ENCODE data around the gene GTF2IRD1.

The GTF2IRD1 gene

DNA sequence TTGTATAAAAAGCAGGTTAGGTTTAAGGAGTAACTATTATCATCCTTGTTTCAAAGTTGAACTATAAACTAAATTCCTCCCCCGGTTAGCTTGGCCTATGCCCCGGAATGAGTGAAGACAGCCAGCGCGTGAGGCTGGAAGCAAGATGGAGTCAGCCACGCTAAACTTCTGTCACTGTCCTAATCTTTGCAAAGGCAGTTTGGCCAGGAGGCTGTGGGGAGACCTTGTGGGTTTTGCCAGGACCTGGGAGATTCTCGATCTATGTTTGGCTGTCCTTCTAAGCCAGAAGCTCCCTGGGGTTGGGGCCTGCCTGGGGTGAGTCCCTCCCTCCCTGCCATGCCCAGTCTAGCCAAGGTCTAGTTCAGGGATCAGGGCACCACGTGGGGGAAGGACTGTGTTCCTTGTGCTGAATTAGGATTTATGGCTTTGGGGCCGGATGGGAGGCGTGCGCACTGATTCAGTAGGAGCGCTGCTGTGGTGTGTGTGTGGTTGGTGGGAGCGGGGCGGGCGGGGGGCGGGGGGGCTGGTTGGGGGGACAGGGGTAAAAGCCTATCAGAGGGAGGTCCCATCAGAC is 871 bp upstream of the GTF2IRD1 start:
- peak overlapping the region; percentile 83 for H3K4me3 ChIP-seq (ENCODE audit: low read length)
- DNase-seq (ENCODE audit: low read depth), result peak; percentile 51
- TF ChIP-seq, protein P1, sequence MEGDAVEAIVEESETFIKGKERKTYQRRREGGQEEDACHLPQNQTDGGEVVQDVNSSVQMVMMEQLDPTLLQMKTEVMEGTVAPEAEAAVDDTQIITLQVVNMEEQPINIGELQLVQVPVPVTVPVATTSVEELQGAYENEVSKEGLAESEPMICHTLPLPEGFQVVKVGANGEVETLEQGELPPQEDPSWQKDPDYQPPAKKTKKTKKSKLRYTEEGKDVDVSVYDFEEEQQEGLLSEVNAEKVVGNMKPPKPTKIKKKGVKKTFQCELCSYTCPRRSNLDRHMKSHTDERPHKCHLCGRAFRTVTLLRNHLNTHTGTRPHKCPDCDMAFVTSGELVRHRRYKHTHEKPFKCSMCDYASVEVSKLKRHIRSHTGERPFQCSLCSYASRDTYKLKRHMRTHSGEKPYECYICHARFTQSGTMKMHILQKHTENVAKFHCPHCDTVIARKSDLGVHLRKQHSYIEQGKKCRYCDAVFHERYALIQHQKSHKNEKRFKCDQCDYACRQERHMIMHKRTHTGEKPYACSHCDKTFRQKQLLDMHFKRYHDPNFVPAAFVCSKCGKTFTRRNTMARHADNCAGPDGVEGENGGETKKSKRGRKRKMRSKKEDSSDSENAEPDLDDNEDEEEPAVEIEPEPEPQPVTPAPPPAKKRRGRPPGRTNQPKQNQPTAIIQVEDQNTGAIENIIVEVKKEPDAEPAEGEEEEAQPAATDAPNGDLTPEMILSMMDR (conservative IDR thresholded peaks at IDR 0.05; ENCODE audit: low read depth, low read length), result no peak

GRCh38 chr7:74454021-74454924 is 567 bp downstream of the GTF2IRD1 start:
- H3K4me3 ChIP-seq (ENCODE audit: low read length), result peak overlapping the region; percentile 83
- DNase-seq (ENCODE audit: low read depth), result no peak

DNA sequence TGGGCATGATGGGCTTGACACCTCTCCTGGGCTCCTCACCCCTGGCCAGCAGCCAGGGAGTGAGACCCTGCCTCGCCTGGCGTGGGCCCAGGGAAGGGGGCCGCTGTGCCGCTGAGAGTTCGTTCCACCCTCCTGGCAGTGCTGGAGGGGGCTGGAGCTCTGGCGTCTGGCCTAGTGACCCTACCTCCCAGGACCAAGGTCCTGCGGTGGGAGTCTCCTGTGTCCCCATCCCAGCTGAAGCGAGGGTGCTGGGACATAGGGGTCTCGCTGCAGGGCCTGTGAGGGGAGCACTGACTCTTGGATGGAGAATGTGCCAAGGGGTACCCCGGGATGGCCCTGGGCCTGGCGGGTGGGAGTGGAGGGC is 1.2 kb downstream of the GTF2IRD1 start:
- peak overlapping the region; percentile 83 for H3K4me3 ChIP-seq (ENCODE audit: low read length)
- TF ChIP-seq, protein P1 (conservative IDR thresholded peaks at IDR 0.05; ENCODE audit: low read depth, low read length), result no peak
- no peak for DNase-seq (ENCODE audit: low read depth)

More at GRCh38 chr7:74454021-74454924, 567 bp downstream of the GTF2IRD1 start:
- TF ChIP-seq, protein P1 (conservative IDR thresholded peaks at IDR 0.05; ENCODE audit: low read depth, low read length), result no peak

- DNase-seq (ENCODE audit: low read depth), result no peak
- TF ChIP-seq, protein P1 (conservative IDR thresholded peaks at IDR 0.05; ENCODE audit: low read depth, low read length), result no peak
- H3K4me3 ChIP-seq (ENCODE audit: low read length), result peak overlapping the region; percentile 83
Observed at GRCh38 chr7:74455291-74455804, 1.6 kb downstream of the GTF2IRD1 start.

- TF ChIP-seq, protein P1 (conservative IDR thresholded peaks at IDR 0.05; ENCODE audit: low read depth, low read length), result no peak
- no peak for DNase-seq (ENCODE audit: low read depth)
Observed at GRCh38 chr7:74455928-74456327, 2.2 kb downstream of the GTF2IRD1 start.

GRCh38 chr7:74457007-74457406 is 3.3 kb downstream of the GTF2IRD1 start:
- TF ChIP-seq, protein P1 (conservative IDR thresholded peaks at IDR 0.05; ENCODE audit: low read depth, low read length), result no peak
- DNase-seq (ENCODE audit: low read depth), result no peak
- no peak overlapping the region for H3K4me3 ChIP-seq (ENCODE audit: low read length)

More at GRCh38 chr7:74455928-74456327, 2.2 kb downstream of the GTF2IRD1 start:
- H3K4me3 ChIP-seq (ENCODE audit: low read length), result peak overlapping the region; percentile 83
